Hepatocyte (in vitro differentiated cells): ENCODE measurements around the gene PIK3C2A. TPM values are rescaled to one million over a fixed set of nuclear protein-coding genes. Genes with fewer than 3 reads are reported as not detected.

Experiments
- DNase-seq: peaks from one replicate; pipeline ENCODE4 v3.0.0-alpha.2; 2016; ENCODE audit warnings: low spot score
- H2AFZ ChIP-seq: fragments of 200-600 bp; sonication (generic); 2 replicates; pipeline ENCODE4 v1.6.0; 2016; ENCODE audit warnings: antibody characterized with exemption, mild to moderate bottlenecking
- H3K27ac ChIP-seq: fragments of 200-600 bp; sonication (generic); 2 replicates; pipeline ENCODE4 v1.5.1; 2016; ENCODE audit warnings: mild to moderate bottlenecking
- H3K27me3 ChIP-seq: fragments of 200-600 bp; sonication (generic); 2 replicates; pipeline ENCODE4 v1.6.1; 2016
- H3K36me3 ChIP-seq: fragments of 200-600 bp; sonication (generic); replicated peaks from 2 replicates; pipeline ENCODE4 v1.5.1; 2016; ENCODE audit warnings: low read depth; ENCODE audit not compliant: insufficient read depth
- H3K4me1 ChIP-seq: fragments of 200-600 bp; sonication (generic); 2 replicates; pipeline ENCODE4 v1.5.1; 2016; ENCODE audit warnings: mild to moderate bottlenecking, moderate library complexity; ENCODE audit not compliant: insufficient read depth
- H3K4me2 ChIP-seq: fragments of 200-600 bp; sonication (generic); 2 replicates; pipeline ENCODE4 v1.6.0; 2016
- H3K4me3 ChIP-seq: fragments of 200-600 bp; sonication (generic); 2 replicates; pipeline ENCODE4 v1.5.1; 2016; ENCODE audit warnings: mild to moderate bottlenecking
- H3K79me2 ChIP-seq: fragments of 200-600 bp; sonication (generic); 2 replicates; pipeline ENCODE4 v1.6.0; 2017; ENCODE audit warnings: mild to moderate bottlenecking
- H3K9me2 ChIP-seq: fragments of 200-600 bp; sonication (generic); replicated peaks from 2 replicates; pipeline ENCODE4 v1.6.0; 2017; ENCODE audit warnings: mild to moderate bottlenecking; ENCODE audit not compliant: insufficient read depth
- H3K9me3 ChIP-seq: fragments of 200-600 bp; sonication (generic); 2 replicates; pipeline ENCODE4 v1.5.1; 2016; ENCODE audit warnings: low read depth, mild to moderate bottlenecking
- H4K20me1 ChIP-seq: fragments of 200-600 bp; sonication (generic); 2 replicates; pipeline ENCODE4 v1.6.0; 2016; ENCODE audit warnings: mild to moderate bottlenecking; ENCODE audit not compliant: insufficient read depth, poor library complexity, severe bottlenecking
- EZH2 ChIP-seq: fragments of 200-600 bp; sonication (generic); IDR thresholded peaks from 2 replicates; pipeline ENCODE4 v1.6.1; 2016; ENCODE audit warnings: antibody characterized with exemption, mild to moderate bottlenecking, borderline replicate concordance
- EZH2phosphoT487 ChIP-seq: fragments of 200-600 bp; sonication (generic); IDR thresholded peaks from one replicate; pipeline ENCODE4 v1.6.1; 2018; ENCODE audit warnings: antibody characterized with exemption, mild to moderate bottlenecking, low read depth, moderate library complexity; ENCODE audit not compliant: unreplicated experiment, severe bottlenecking
- WGBS: methylation state at CpG from one replicate; pipeline ENCODE4 v1.1.6; 2016; ENCODE audit warnings: low lambda C conversion rate; ENCODE audit errors: missing lambda C conversion rate; 5-methylcytosine and 5-hydroxymethylcytosine counted together
- polyA plus RNA-seq: library from polyadenylated mRNA; unstranded; fragments of >200 nt; fragmentation: Nextera tagmentation; extraction: Ambion mirVana; gene quantifications from 2 replicates; pipeline ENCODE4 v1.2.1, GENCODE V29; 2016
- total RNA-seq: library from RNA; depleted of rRNA; stranded (reverse); fragments of >200 nt; gene quantifications from 2 replicates; pipeline ENCODE4 v1.2.3, GENCODE V29; 2014
- TF ChIP-seq, protein P1 (sequence below): fragments of 200-600 bp; sonication (generic); IDR thresholded peaks from 2 replicates; pipeline ENCODE4 v1.5.1; 2016; ENCODE audit warnings: antibody characterized with exemption, mild to moderate bottlenecking; ENCODE audit not compliant: poor library complexity

PIK3C2A gene
- total and polyA plus RNA-seq, 2 experiments from 2014 or later, result 20.1 to 96.1 TPM

DNA sequence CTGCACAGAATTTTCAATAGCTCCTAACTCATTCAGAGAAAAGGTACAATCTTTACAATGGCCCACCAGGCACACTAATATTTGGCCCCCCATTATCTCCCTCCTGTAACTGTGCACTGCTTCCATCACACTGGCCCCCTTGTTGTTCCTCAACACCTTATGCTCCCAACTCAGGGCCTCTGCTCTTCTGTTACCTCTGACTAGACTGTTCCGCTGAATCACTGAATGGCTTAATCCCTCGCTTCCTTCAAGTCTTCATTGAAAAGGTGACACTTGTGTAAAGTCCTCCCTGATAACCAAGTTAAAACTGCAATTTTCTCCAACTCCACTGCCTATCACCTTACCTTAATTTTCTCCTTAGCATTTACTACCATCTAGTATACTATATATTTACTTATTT lies 21.8 kb downstream of the PIK3C2A start:
- H3K4me1 ChIP-seq, result no peaks in the 10 kb centered on the region
- DNase-seq, result no peak
- no peaks in the 10 kb centered on the region for H3K9me3 ChIP-seq
- no peak overlapping the region for H2AFZ ChIP-seq
- no peaks in the 10 kb centered on the region for H3K9me2 ChIP-seq
- H3K4me2 ChIP-seq, result no peak overlapping the region
- no peaks in the 10 kb centered on the region for H3K27me3 ChIP-seq
- no peak for TF ChIP-seq EZH2
- TF ChIP-seq EZH2phosphoT487, result no peak
- TF ChIP-seq, protein P1, sequence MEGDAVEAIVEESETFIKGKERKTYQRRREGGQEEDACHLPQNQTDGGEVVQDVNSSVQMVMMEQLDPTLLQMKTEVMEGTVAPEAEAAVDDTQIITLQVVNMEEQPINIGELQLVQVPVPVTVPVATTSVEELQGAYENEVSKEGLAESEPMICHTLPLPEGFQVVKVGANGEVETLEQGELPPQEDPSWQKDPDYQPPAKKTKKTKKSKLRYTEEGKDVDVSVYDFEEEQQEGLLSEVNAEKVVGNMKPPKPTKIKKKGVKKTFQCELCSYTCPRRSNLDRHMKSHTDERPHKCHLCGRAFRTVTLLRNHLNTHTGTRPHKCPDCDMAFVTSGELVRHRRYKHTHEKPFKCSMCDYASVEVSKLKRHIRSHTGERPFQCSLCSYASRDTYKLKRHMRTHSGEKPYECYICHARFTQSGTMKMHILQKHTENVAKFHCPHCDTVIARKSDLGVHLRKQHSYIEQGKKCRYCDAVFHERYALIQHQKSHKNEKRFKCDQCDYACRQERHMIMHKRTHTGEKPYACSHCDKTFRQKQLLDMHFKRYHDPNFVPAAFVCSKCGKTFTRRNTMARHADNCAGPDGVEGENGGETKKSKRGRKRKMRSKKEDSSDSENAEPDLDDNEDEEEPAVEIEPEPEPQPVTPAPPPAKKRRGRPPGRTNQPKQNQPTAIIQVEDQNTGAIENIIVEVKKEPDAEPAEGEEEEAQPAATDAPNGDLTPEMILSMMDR, result no peak
- WGBS, result 100% methylated on average over 2 of the region's 2 CpGs
- no peaks in the 10 kb centered on the region for H3K36me3 ChIP-seq
- H3K4me3 ChIP-seq, result no peak overlapping the region
- H4K20me1 ChIP-seq, result peaks cover 75% of the 10 kb centered on the region
- no peak overlapping the region for H3K27ac ChIP-seq
- peaks cover 92% of the 10 kb centered on the region for H3K79me2 ChIP-seq

DNA sequence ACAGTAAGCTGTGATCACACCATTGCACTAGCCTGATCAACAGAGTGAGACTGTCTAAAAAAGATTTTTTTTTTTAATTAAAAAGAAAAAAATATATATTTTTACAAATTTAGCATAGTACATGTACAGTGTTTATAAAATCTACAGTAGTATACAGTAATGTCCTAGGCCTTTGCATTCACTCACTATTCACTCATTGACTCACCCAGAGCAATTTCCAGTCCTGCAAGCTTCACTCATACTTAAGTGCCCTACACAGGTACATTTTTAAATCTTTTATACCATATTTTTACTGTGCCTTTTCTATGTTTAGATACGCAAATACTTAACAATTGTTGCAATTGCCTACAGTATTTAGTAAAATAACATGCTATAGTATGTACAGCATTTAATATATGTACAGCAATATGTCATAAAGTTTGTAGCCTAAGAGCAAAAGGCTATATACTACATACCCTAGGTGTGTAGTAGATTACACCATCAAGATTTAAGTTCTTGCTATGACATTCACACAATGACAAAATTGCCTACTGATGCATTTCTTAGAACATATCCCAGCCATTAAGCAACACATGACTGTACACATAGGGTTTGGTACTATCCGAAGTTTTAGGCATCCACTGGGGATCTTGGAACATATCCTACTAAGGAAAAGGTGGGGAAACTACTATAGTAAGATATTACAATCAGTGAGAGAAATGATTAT lies 22.8 kb downstream of the PIK3C2A start:
- no peaks in the 10 kb centered on the region for H3K27me3 ChIP-seq
- no peak overlapping the region for H3K4me3 ChIP-seq
- TF ChIP-seq EZH2, result no peak
- TF ChIP-seq, protein P1, result no peak
- no peak for TF ChIP-seq EZH2phosphoT487
- no peaks in the 10 kb centered on the region for H3K9me3 ChIP-seq
- DNase-seq, result no peak
- no peaks in the 10 kb centered on the region for H3K36me3 ChIP-seq
- no peak overlapping the region for H2AFZ ChIP-seq
- H3K79me2 ChIP-seq, result peaks cover 92% of the 10 kb centered on the region
- H4K20me1 ChIP-seq, result peaks cover 78% of the 10 kb centered on the region
- no peak overlapping the region for H3K27ac ChIP-seq
- WGBS, result 92% methylated on average over 2 of the region's 2 CpGs
- H3K4me1 ChIP-seq, result no peaks in the 10 kb centered on the region
- H3K4me2 ChIP-seq, result no peak overlapping the region
- no peaks in the 10 kb centered on the region for H3K9me2 ChIP-seq

DNA sequence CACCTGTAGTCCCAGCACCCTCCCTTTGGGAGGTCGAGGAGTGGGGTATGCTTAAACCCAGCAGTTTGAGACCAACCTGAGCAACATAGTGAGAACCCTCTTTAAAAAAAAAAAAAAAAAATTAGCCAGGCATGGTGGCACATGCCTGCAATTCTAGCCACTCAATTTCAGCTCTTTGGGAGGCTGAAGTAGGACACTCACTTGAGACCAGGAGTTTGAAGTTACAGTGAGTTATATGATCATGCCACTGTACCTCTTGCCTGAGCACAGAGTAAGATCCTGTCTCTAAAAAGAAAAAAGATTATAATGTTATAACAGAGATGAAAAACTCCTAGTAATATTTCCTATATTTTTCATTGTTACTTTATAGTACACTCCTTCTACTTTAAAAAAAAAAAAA lies 23.9 kb downstream of the PIK3C2A start:
- H3K9me2 ChIP-seq, result no peaks in the 10 kb centered on the region
- H2AFZ ChIP-seq, result no peak overlapping the region
- H3K4me3 ChIP-seq, result no peak overlapping the region
- H3K4me2 ChIP-seq, result no peak overlapping the region
- no peak overlapping the region for H3K27ac ChIP-seq
- no peaks in the 10 kb centered on the region for H3K4me1 ChIP-seq
- TF ChIP-seq EZH2phosphoT487 (no peak), EZH2 (no peak)
- TF ChIP-seq, protein P1, result no peak
- peaks cover 83% of the 10 kb centered on the region for H4K20me1 ChIP-seq
- H3K27me3 ChIP-seq, result no peaks in the 10 kb centered on the region
- no peaks in the 10 kb centered on the region for H3K36me3 ChIP-seq
- peaks cover 93% of the 10 kb centered on the region for H3K79me2 ChIP-seq
- 81% methylated on average over 1 of the region's 1 CpG for WGBS
- no peaks in the 10 kb centered on the region for H3K9me3 ChIP-seq
- DNase-seq, result no peak
